GM12878 (cell line): Measurements from ENCODE around the gene R3HDM1. TPM values are rescaled to one million over a fixed set of nuclear protein-coding genes. Genes with fewer than 3 reads are reported as not detected.

Experiments used
- ATAC-seq: fragments of 200-7000 bp; cut with Tn5 transposase; 3 replicates; pipeline ENCODE4 v1.9.1; 2020; ENCODE audit warnings: mild to moderate bottlenecking, moderate library complexity
- BruUV-seq: library from RNA; stranded (reverse); fragments of 400-500 nt; replicated peaks from 2 replicates; lab custom pipeline; 2021; lab: Mats Ljungman, UMichigan
- CTCF ChIA-PET: fragments of 300-600 bp; sonication (Branson Sonifier 250); formaldehyde crosslinking; extraction: SDS; loops from one replicate; lab custom pipeline; 2021; ENCODE audit warnings: inconsistent platforms; lab: Yijun Ruan, JAX
- POLR2A ChIA-PET: fragments of 350-600 bp; formaldehyde crosslinking; extraction: SDS; loops from one replicate; lab custom pipeline; 2021; ENCODE audit warnings: inconsistent platforms; lab: Charles Lee
- RAD21 ChIA-PET: fragments of 300-600 bp; sonication (Branson Sonifier 250); formaldehyde crosslinking; loops from one replicate; lab custom pipeline; 2023; ENCODE audit warnings: antibody characterized with exemption; ENCODE audit not compliant: unreplicated experiment; lab: Charles Lee
- SMC1A ChIA-PET: fragments of 300-600 bp; sonication (Branson Sonifier 250); formaldehyde crosslinking; loops from one replicate; lab custom pipeline; 2023; ENCODE audit not compliant: unreplicated experiment, uncharacterized antibody; lab: Charles Lee
- DNase-seq: peaks from one replicate; pipeline ENCODE4 v3.0.0-alpha.2; 2011; ENCODE audit warnings: low read depth, low spot score
- FAIRE-seq: peaks from 3 replicates; lab custom pipeline; 2011; peaks lifted over from hg19 to GRCh38; lab: Jason Lieb, UNC
- H2AFZ ChIP-seq: 2 replicates; pipeline ENCODE4 v1.6.0; 2011; ENCODE audit warnings: low read depth, low read length, control low read depth; ENCODE audit not compliant: control insufficient read depth
- H3K27ac ChIP-seq: 2 replicates; pipeline ENCODE4 v1.5.1; 2011; ENCODE audit warnings: control low read depth; ENCODE audit not compliant: control insufficient read depth, insufficient read depth
- H3K27me3 ChIP-seq, 2 experiments: replicated peaks in 1 of 2; 2 replicates each; pipeline versions ENCODE4 v1.6.0 to v1.6.1; 2011; ENCODE audit warnings: low read length in 1 of 2; ENCODE audit not compliant: control insufficient read depth in 2 of 2, insufficient read depth in 2 of 2
- H3K36me3 ChIP-seq, 2 experiments: 2 replicates each; pipeline ENCODE4 v1.5.1; 2011; ENCODE audit warnings: low read length in 1 of 2; ENCODE audit not compliant: control insufficient read depth in 2 of 2, insufficient read depth in 2 of 2
- H3K4me1 ChIP-seq: 2 replicates; pipeline ENCODE4 v1.6.1; 2011; ENCODE audit warnings: mild to moderate bottlenecking, low read length, moderate library complexity, mixed read lengths; ENCODE audit not compliant: control insufficient read depth, insufficient read depth
- H3K4me2 ChIP-seq: 2 replicates; pipeline ENCODE4 v1.6.0; 2011; ENCODE audit warnings: control low read depth; ENCODE audit not compliant: control insufficient read depth, insufficient read depth
- H3K4me3 ChIP-seq: fragments of 200-600 bp; sonication (generic); 2 replicates; pipeline ENCODE4 v1.5.1; 2016
- H3K79me2 ChIP-seq: 2 replicates; pipeline ENCODE4 v1.6.0; 2011; ENCODE audit warnings: low read length; ENCODE audit not compliant: control insufficient read depth, insufficient read depth
- H3K9ac ChIP-seq: 2 replicates; pipeline ENCODE4 v1.8.0; 2011; ENCODE audit warnings: low read length, control low read depth, mixed read lengths; ENCODE audit not compliant: control insufficient read depth, insufficient read depth
- H3K9me3 ChIP-seq: replicated peaks from 3 replicates; pipeline ENCODE4 v1.5.1; 2011; ENCODE audit warnings: mild to moderate bottlenecking, low read length; ENCODE audit not compliant: control insufficient read depth, insufficient read depth
- H4K20me1 ChIP-seq: 2 replicates; pipeline ENCODE4 v1.6.0; 2011; ENCODE audit not compliant: control insufficient read depth, insufficient read depth
- BCL3 ChIP-seq: IDR thresholded peaks from 2 replicates; pipeline ENCODE4 v1.6.1; 2011; ENCODE audit warnings: borderline replicate concordance, low read depth, mild to moderate bottlenecking, moderate library complexity, low read length; ENCODE audit not compliant: insufficient read depth, poor library complexity, severe bottlenecking
- E2F8 ChIP-seq: fragments of 450-650 bp; IDR thresholded peaks from 2 replicates; pipeline ENCODE4 v1.6.1; 2018; ENCODE audit warnings: mild to moderate bottlenecking, low read depth, moderate library complexity; ENCODE audit not compliant: partially characterized antibody
- TAF1 ChIP-seq: IDR thresholded peaks from 2 replicates; pipeline ENCODE4 v1.6.1; 2011; ENCODE audit warnings: mild to moderate bottlenecking, low read depth, low read length, borderline replicate concordance
- WGBS: methylation state at CpG from one replicate; pipeline ENCODE4 v1.1.6; 2016; ENCODE audit warnings: low lambda C conversion rate; ENCODE audit not compliant: insufficient replicate concordance, insufficient coverage; ENCODE audit errors: missing lambda C conversion rate; 5-methylcytosine and 5-hydroxymethylcytosine counted together
- in situ Hi-C: fragments of 300-500 bp; cut with MboI; formaldehyde crosslinking; loops from 9 replicates; pipeline ENCODE4 v1.14.3; 2018; ENCODE audit warnings: mixed read lengths
- intact Hi-C: fragments of 100-400 bp; cut with micrococcal nuclease; formaldehyde crosslinking; loops from one replicate; pipeline ENCODE4 v1.14.2; 2022; ENCODE audit not compliant: unreplicated experiment
- polyA plus RNA-seq, 11 experiments: library from polyadenylated mRNA; depleted of rRNA in 4 of 11; unstranded in 6 of 11; stranded (reverse) in 5 of 11; fragments of >200 nt; fragmentation: Nextera tagmentation in 4 of 11; fragmentation: Illumina TruSeq in 1 of 11; extraction: Ambion mirVana in 4 of 11; extraction: Trizol in 1 of 11; gene quantifications; 1 replicate in 1 of 11; 2 replicates in 10 of 11; pipeline versions ENCODE4 v1.2.1 to v1.2.3, GENCODE V29; 2011 to 2016; ENCODE audit warnings: inconsistent platforms in 2 of 11, missing spikeins in 2 of 11, low read depth in 1 of 11
- total RNA-seq, 4 experiments: library from RNA; depleted of rRNA in 3 of 4; stranded (reverse); fragments of >200 nt in 3 of 4; fragmentation: Illumina TruSeq in 1 of 4; extraction: Trizol in 1 of 4; gene quantifications; 2 replicates each; pipeline versions ENCODE4 v1.2.1 to v1.2.3, GENCODE V29; 2013 to 2021

The R3HDM1 gene
- total and polyA plus RNA-seq, 10 of the 15 experiments (the other 5 are each of a cell fraction or from before 2014, with no cell fraction given): 16.8 to 89.6 (median 47.7) TPM

- 95% methylated on average over 2 of the region's 2 CpGs for WGBS
- RAD21 ChIA-PET: no interaction called here
- ATAC-seq: no peak
- CTCF ChIA-PET: no interaction called here
- no peaks in the 10 kb centered on the region for H3K4me1 ChIP-seq
- no peak for TF ChIP-seq TAF1
- TF ChIP-seq E2F8: no peak
- TF ChIP-seq BCL3: no peak
- TF ChIP-seq, all 136 proteins: peak for 0
- Histone ChIP-seq H3K36me3 (no peaks in the 10 kb centered on the region), H3K27me3 (no peaks in the 10 kb centered on the region), H3K9ac (no peak overlapping the region), H3K4me3 (no peak overlapping the region), H4K20me1 (no peaks in the 10 kb centered on the region), H2AFZ (no peak overlapping the region), H3K9me3 (no peaks in the 10 kb centered on the region), H3K4me2 (no peak overlapping the region), H3K27ac (no peak overlapping the region), H3K79me2 (no peaks in the 10 kb centered on the region)
- no peak for DNase-seq
- POLR2A ChIA-PET: no interaction called here
- intact Hi-C loops: no loop called here
- BruUV-seq: no TSS peak
- no peak for FAIRE-seq
- SMC1A ChIA-PET: no interaction called here
- in situ Hi-C loops: no loop called here
Measured at GRCh38 chr2:135701442-135701841, 170.2 kb downstream of the R3HDM1 start.
